ENCODE results near the gene FRMD3.
"Not testable (repeated sequence)": the region's sequence is repeated elsewhere in the genome, so short reads cannot be mapped to it uniquely, and the experiment has no call there.

FRMD3 gene

DNA sequence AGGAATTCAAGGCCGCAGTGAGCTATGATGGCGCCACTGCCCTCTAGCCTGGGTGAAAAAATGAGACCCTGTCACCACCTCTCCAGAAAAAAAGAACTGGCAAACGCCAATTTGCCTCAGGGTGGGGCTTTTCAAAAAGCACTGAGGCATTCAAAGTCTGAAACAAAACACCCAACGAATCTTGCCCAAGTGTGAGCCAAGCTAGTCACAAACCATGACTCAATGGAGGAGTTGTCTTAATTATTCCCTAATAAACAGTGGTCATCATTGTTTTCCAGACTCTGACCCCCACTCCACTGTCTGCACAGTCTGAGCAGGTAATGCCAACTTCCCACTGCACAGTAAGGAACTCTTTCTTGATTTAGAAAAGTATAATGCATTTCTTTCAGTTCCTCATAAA, 16.8 kb downstream of the FRMD3 start:
- DNase-seq, result no peak

GRCh38 chr9:83521011-83521410, 17.2 kb downstream of the FRMD3 start:
- no peak for DNase-seq

DNA sequence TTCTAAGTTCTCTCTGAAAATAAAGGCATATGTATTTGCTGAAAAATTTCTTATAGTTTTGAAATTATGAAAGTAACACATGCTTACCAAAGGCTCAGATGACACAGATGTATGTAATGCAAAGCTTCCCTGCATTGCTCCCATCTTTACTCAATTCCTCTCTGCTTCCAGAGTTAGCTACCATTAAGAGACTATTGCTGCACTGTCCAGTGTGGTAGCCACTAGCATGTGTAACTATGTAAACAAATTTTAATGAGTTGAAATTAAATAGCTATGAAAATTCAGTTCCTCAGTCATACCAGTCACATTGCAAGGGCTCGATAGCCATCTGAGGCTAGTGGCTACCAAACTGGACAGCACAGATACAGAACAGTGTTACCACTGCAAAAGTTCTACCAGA, 17.9 kb downstream of the FRMD3 start:
- no peak for DNase-seq

GRCh38 chr9:83517980-83518379, 20.2 kb downstream of the FRMD3 start:
- not testable (repeated sequence) for DNase-seq

- no peak for DNase-seq
Observed at GRCh38 chr9:83514767-83515166, 23.4 kb downstream of the FRMD3 start.

DNA sequence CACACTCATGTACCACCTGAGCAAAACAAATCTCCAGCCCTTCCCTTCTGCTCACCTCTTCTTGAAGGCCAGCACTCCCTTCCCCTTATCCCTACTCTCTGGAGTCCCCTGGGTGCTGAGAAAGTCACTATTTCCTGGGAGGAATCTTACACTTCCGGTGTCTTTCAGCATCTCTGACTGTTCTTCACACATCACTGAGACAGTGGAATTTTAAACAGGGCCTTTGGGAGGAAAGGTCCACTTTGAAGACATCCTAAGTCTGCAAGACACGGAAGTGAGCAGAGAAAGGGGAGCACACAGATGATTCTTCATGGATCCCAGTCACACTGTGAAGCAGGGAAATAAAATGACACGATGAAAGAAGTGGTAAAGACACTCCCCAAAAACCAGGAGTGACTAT, 25.6 kb downstream of the FRMD3 start:
- no peak for DNase-seq

DNA sequence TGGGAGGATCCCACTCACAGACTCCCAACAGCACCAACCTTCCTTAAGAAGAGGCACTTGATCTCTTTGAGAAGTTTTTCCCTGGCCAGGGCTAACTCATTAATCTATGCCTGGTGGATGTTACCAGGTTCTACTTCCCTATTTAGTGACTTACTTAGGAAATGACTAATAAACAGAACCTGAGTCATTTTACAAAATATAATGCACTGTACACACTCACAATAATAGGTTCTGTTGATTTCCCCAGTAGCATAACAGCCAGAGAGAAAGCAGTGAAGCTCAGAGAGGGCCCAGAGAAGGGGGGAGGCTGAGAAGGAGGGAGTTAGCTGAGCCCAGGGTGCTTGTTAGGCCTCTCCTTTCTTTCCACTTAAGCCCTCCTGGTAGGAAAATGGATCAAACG, 27.1 kb downstream of the FRMD3 start:
- no peak for DNase-seq

GRCh38 chr9:83509402-83509801, 28.8 kb downstream of the FRMD3 start:
- no peak for DNase-seq

DNA sequence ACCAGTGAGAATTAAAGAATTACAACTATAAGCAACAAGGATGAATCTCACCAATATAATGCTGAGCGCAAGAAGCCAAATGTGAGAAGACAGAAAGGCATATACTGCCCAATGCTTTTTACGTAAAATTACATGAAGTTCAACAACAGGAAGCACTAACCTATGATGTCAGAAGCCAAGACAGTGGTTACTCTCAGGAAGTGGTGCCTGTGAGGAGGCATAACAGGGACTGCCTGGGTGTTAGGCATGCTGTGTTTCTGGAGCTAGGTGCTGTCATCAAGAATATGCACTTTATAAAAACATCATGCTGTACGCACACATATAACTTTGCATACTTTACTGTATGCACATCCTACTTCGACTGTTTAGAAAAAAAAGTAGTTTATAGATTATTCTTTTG, 30.1 kb downstream of the FRMD3 start:
- no peak for DNase-seq

DNA sequence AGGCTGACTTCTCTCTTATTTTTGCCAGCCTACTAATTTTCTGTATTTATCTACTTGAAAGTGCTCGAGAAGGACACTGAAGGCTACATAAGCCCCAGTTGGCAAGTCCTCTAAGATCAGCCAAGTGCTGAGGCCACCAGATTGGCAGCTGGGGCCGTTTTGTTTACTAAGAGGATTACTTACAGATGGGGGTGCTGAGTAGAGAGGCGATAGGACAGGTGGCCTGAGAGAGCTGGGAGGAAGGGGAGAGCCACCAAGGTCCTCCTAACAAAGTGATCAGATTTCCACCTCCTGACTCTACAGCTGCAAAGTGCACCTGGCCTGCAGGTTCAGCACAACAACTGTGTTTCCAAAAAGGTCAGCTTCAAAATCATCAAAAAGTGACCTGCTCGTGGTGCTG, 32.9 kb downstream of the FRMD3 start:
- no peak for DNase-seq

GRCh38 chr9:83503866-83504265, 34.3 kb downstream of the FRMD3 start:
- DNase-seq, result no peak

DNA sequence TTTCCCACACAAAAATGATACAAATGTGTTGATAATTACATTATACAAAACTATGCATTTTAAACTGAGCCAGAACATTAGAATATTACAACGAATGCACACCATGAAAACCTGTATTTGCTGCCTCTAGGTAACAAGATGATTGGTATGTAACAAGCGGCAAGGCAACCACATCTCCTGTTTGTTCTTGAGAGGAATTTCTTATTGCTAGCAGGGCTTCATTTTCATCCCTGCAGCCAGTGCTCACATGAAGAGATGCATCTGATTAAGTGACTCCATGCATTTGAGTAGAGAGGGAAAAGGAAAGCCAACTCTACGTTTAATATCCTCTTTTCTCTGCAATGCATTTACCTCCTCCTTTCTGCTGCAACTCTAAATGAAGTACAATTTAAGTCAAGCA, 36.6 kb downstream of the FRMD3 start:
- no peak for DNase-seq

- no peak for DNase-seq
Observed at GRCh38 chr9:83497441-83497840, 40.8 kb downstream of the FRMD3 start.

DNA sequence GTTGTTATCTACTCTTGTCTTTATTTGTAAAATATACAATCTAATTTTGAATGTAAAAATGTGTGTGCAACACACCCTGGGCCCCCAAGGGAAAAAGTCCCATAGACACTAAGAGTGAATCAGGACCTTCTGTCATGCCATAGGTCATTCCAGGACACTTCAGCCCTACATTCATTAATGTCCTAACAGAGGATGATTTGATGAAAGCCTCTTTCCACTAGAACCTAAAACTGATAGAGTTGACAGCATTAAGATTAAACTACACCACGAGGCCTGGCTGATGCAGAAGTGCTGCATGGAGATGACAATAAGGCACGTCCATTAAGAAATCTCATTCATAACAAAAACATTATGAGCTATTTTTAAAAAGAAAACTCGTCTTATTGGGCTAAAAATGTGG, 46.2 kb downstream of the FRMD3 start:
- DNase-seq, result no peak

- DNase-seq, result no peak
Observed at GRCh38 chr9:83491413-83491812, 46.8 kb downstream of the FRMD3 start.

- no peak for DNase-seq
Observed at GRCh38 chr9:83489961-83490360, 48.2 kb downstream of the FRMD3 start.

DNA sequence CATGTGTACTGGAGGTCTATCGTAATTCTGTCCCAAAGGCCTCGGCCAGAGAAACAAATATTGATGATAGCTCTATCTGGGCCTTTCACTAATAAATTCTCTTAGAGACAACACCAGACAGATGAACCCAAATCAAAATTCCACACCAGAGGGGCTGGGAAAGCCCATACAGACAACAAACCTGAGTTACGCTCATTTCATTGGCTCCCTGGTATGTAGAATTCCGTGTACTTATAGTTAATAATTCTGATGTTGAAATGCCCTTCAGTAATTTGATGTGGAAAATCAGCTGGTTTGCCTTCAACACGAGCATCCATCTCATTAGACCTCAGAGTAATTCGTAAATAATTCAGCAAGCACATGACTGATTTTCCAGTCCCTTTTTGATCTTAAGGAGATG, 53.2 kb downstream of the FRMD3 start:
- DNase-seq, result no peak

DNA sequence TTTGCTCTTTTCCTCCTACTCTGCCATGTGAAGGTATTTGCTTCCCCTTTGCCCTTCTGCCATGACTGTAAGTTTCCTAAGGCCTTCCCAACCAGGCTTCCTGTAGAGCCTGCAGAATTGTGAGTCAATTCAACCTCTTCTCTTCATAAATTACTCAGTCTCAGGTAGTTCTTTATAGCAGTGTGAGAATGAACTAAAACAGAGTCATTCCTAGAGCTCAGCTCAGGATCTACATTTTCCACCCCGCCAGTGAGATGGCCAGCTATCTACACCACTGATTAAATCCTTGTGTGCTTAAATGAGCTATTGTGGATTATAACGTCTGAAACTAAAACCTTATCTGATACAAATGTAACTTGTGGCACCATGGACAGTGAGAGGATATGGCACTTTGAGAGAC, 55.0 kb downstream of the FRMD3 start:
- DNase-seq, result no peak

DNA sequence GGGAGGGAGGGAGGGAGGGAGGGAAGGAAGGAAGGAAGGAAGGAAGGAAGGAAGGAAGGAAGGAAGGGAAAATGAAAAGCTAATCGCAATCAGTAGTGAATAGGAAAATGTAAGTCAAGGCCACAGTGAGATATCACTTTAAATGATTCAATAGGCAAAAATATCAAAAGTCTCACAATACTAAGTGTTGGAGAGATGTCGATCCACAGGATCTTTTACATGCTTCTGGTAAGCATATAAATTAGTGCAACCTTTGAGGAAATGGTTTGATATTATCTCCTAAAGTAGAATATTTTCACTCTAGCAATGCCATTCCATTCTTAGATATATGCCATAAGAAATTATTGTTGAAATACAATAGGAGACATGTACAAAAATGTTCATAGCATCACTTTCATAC, 58.4 kb downstream of the FRMD3 start:
- no peak for DNase-seq

GRCh38 chr9:83477571-83477970, 60.6 kb downstream of the FRMD3 start:
- DNase-seq, result no peak

GRCh38 chr9:83477120-83477519, 61.1 kb downstream of the FRMD3 start:
- no peak for DNase-seq

- no peak for DNase-seq
Observed at GRCh38 chr9:83476513-83476912, 61.7 kb downstream of the FRMD3 start.

DNA sequence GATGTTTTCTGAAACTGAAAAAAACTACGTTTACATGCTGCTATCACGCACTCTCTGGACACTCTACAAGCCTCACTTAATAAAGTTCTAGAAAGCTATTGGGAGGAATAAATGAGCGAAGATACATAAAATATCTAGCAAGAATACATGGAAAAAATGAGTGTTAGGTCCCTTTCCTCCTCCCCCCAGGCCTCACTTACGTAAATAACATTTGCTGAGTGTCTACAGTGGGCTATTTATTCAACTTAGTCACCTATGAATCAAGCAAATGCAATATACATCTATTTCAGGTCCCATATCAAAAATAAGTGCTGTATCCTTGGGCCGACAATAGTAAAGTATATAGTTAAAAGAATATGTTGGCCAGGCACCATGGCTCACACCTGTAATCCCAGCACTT, 62.5 kb downstream of the FRMD3 start:
- no peak for DNase-seq

GRCh38 chr9:83474631-83475030, 63.6 kb downstream of the FRMD3 start:
- DNase-seq, result no peak

DNA sequence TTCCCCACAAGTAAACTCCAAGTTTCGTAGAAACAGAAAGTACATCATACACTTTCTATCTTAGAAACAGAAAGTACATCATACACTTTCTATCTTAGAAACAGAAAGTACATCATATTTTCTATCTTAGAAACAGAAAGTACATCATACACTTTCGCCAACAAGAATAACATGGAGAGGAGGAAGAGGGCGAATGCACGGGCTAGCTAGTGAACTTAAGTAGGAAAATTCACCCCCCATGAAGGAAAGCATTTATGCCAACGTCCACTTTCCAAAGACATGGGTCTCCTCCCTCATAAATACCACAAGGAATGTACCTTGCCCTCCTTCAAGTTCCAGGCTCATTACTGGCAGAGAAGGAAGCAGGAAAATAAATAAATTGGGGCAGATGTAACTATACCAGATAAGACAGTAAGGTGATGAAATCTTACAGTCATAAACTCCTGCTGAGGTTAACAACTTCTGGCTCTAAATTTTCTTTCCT, 64.7 kb downstream of the FRMD3 start:
- no peak for DNase-seq

GRCh38 chr9:83472764-83473163, 65.4 kb downstream of the FRMD3 start:
- no peak for DNase-seq
